Measurements from ENCODE around the gene CASP2. TPM values are rescaled to one million over a fixed set of nuclear protein-coding genes. Genes with fewer than 3 reads are reported as not detected.

The CASP2 gene
- total RNA-seq, 1 donor, result 7.6 TPM

GRCh38 chr7:143325240-143325639 is 37.1 kb downstream of the CASP2 start:
- Histone ChIP-seq H2AFZ (ENCODE audit: low read length) (no peak overlapping the region), H3K27me3 (ENCODE audit: insufficient read depth, low read length) (no peaks in the 10 kb centered on the region), H3K4me2 (ENCODE audit: insufficient read depth, low read length) (no peak overlapping the region), H3K36me3 (ENCODE audit: insufficient read depth, low read length) (no peaks in the 10 kb centered on the region), H3K4me3 (ENCODE audit: insufficient read depth, low read length) (no peak overlapping the region), H3K27ac (ENCODE audit: low read depth, low read length) (no peak overlapping the region), H4K20me1 (ENCODE audit: insufficient read depth, low read length) (no peaks in the 10 kb centered on the region), H3K79me2 (ENCODE audit: insufficient read depth, low read length) (no peaks in the 10 kb centered on the region), H3K9me3 (ENCODE audit: low read depth, low read length) (no peaks in the 10 kb centered on the region), H3K4me1 (ENCODE audit: insufficient read depth, low read length) (peaks cover 6% of the 10 kb centered on the region)
- DNase-seq (ENCODE audit: insufficient read length, low spot score, missing footprints), result peak; percentile 65
- no peak for TF ChIP-seq CTCF (IDR thresholded peaks at IDR 0.05; ENCODE audit: extremely low read depth, low read depth, low read length)

- Histone ChIP-seq H3K36me3 (ENCODE audit: insufficient read depth, low read length) (no peaks in the 10 kb centered on the region), H3K27ac (ENCODE audit: low read depth, low read length) (no peak overlapping the region), H4K20me1 (ENCODE audit: insufficient read depth, low read length) (no peaks in the 10 kb centered on the region), H3K4me2 (ENCODE audit: insufficient read depth, low read length) (no peak overlapping the region), H3K79me2 (ENCODE audit: insufficient read depth, low read length) (no peaks in the 10 kb centered on the region), H3K4me3 (ENCODE audit: insufficient read depth, low read length) (no peak overlapping the region), H3K4me1 (ENCODE audit: insufficient read depth, low read length) (peaks cover 19% of the 10 kb centered on the region), H3K9me3 (ENCODE audit: low read depth, low read length) (no peaks in the 10 kb centered on the region), H2AFZ (ENCODE audit: low read length) (no peak overlapping the region), H3K27me3 (ENCODE audit: insufficient read depth, low read length) (no peaks in the 10 kb centered on the region)
- no peak for DNase-seq (ENCODE audit: insufficient read length, low spot score, missing footprints)
- TF ChIP-seq CTCF (IDR thresholded peaks at IDR 0.05; ENCODE audit: extremely low read depth, low read depth, low read length), result no peak
These were observed 39.8 kb downstream of the CASP2 start for GRCh38 chr7:143327903-143328302.

GRCh38 chr7:143329471-143330170 is 41.5 kb downstream of the CASP2 start:
- Histone ChIP-seq H3K79me2 (ENCODE audit: insufficient read depth, low read length) (no peaks in the 10 kb centered on the region), H3K4me1 (ENCODE audit: insufficient read depth, low read length) (peaks cover 19% of the 10 kb centered on the region), H3K4me3 (ENCODE audit: insufficient read depth, low read length) (no peak overlapping the region), H4K20me1 (ENCODE audit: insufficient read depth, low read length) (no peaks in the 10 kb centered on the region), H3K4me2 (ENCODE audit: insufficient read depth, low read length) (no peak overlapping the region), H3K27me3 (ENCODE audit: insufficient read depth, low read length) (no peaks in the 10 kb centered on the region), H3K9me3 (ENCODE audit: low read depth, low read length) (no peaks in the 10 kb centered on the region), H3K36me3 (ENCODE audit: insufficient read depth, low read length) (no peaks in the 10 kb centered on the region), H2AFZ (ENCODE audit: low read length) (no peak overlapping the region), H3K27ac (ENCODE audit: low read depth, low read length) (no peak overlapping the region)
- no peak for TF ChIP-seq CTCF (IDR thresholded peaks at IDR 0.05; ENCODE audit: extremely low read depth, low read depth, low read length)
- DNase-seq (ENCODE audit: insufficient read length, low spot score, missing footprints), result no peak

- Histone ChIP-seq H3K27ac (ENCODE audit: low read depth, low read length) (peak overlapping the region; percentile 60), H3K4me1 (ENCODE audit: insufficient read depth, low read length) (peaks cover 12% of the 10 kb centered on the region), H3K36me3 (ENCODE audit: insufficient read depth, low read length) (no peaks in the 10 kb centered on the region), H2AFZ (ENCODE audit: low read length) (no peak overlapping the region), H4K20me1 (ENCODE audit: insufficient read depth, low read length) (no peaks in the 10 kb centered on the region), H3K4me2 (ENCODE audit: insufficient read depth, low read length) (peak overlapping the region; percentile 62), H3K79me2 (ENCODE audit: insufficient read depth, low read length) (no peaks in the 10 kb centered on the region), H3K27me3 (ENCODE audit: insufficient read depth, low read length) (peaks cover 5% of the 10 kb centered on the region), H3K4me3 (ENCODE audit: insufficient read depth, low read length) (no peak overlapping the region), H3K9me3 (ENCODE audit: low read depth, low read length) (no peaks in the 10 kb centered on the region)
- TF ChIP-seq CTCF (IDR thresholded peaks at IDR 0.05; ENCODE audit: extremely low read depth, low read depth, low read length), result no peak
- peak; percentile 97 for DNase-seq (ENCODE audit: insufficient read length, low spot score, missing footprints)
These were observed 43.1 kb downstream of the CASP2 start for GRCh38 chr7:143331179-143331801.
